ENCODE data around the gene IKZF2. TPM values are rescaled to one million over a fixed set of nuclear protein-coding genes. Genes with fewer than 3 reads are reported as not detected.

The IKZF2 gene
- 10 to 100 TPM; 16.2 to 26.5 TPM for total RNA-seq

- Histone ChIP-seq H3K4me3 (peak within 1 kb of the TSS; percentile 97), H3K9me3 (no peaks in the 10 kb centered on the region), H3K27me3 (replicated peaks; ENCODE audit: insufficient read depth) (no peaks in the 10 kb centered on the region), H3K4me1 (ENCODE audit: control insufficient read depth in 1 of 2, low read depth in 2 of 2) (peaks cover 7 to 40% of the 10 kb centered on the region in 2 donors), H3K36me3 (no peaks in the 10 kb centered on the region), H3K27ac (peak within 1 kb of the TSS; percentile 95 to 97)
- peak; percentile 33 for DNase-seq (ENCODE audit: low spot score)
- TF ChIP-seq CTCF (IDR thresholded peaks at IDR 0.05), result no peak
- ATAC-seq (ENCODE audit: insufficient number of reproducible peaks, low FRiP score, low read depth), result peak; percentile 83
Measured at GRCh38 chr2:213151437-213152064, at the start of gene IKZF2. IKZF2 (minus strand) TSS chr2:213151612; CDS start chr2:213148629, 2,983 bp downstream.

- TF ChIP-seq CTCF (IDR thresholded peaks at IDR 0.05), result no peak
- DNase-seq (ENCODE audit: low spot score), result no peak
- no peak overlapping the region for H3K27ac ChIP-seq
- no peaks in the 10 kb centered on the region for H3K9me3 ChIP-seq
- H3K4me1 ChIP-seq (ENCODE audit: control insufficient read depth in 1 of 2, low read depth in 2 of 2), result peaks cover 6 to 15% of the 10 kb centered on the region in 2 donors
- no peak for ATAC-seq (ENCODE audit: insufficient number of reproducible peaks, low FRiP score, low read depth)
- no peak overlapping the region for H3K4me3 ChIP-seq
- H3K27me3 ChIP-seq (replicated peaks; ENCODE audit: insufficient read depth), result no peaks in the 10 kb centered on the region
- H3K36me3 ChIP-seq, result no peaks in the 10 kb centered on the region
Measured at GRCh38 chr2:213199871-213200270, 48.5 kb upstream of the IKZF2 start.

GRCh38 chr2:213189001-213189899 lies 37.8 kb upstream of the IKZF2 start:
- ATAC-seq (ENCODE audit: insufficient number of reproducible peaks, low FRiP score, low read depth), result no peak
- peaks cover 6 to 19% of the 10 kb centered on the region in 2 donors for H3K4me1 ChIP-seq (ENCODE audit: control insufficient read depth in 1 of 2, low read depth in 2 of 2)
- no peak overlapping the region for H3K4me3 ChIP-seq
- no peaks in the 10 kb centered on the region for H3K9me3 ChIP-seq
- no peak overlapping the region for H3K27ac ChIP-seq
- no peak for TF ChIP-seq CTCF (IDR thresholded peaks at IDR 0.05)
- H3K27me3 ChIP-seq (replicated peaks; ENCODE audit: insufficient read depth), result no peaks in the 10 kb centered on the region
- H3K36me3 ChIP-seq, result no peaks in the 10 kb centered on the region
- DNase-seq (ENCODE audit: low spot score), result no peak

GRCh38 chr2:213188533-213188867 lies 37.1 kb upstream of the IKZF2 start:
- no peaks in the 10 kb centered on the region for H3K9me3 ChIP-seq
- TF ChIP-seq CTCF (IDR thresholded peaks at IDR 0.05), result no peak
- ATAC-seq (ENCODE audit: insufficient number of reproducible peaks, low FRiP score, low read depth) (no peak), DNase-seq (ENCODE audit: low spot score) (no peak)
- peaks cover 6 to 19% of the 10 kb centered on the region in 2 donors for H3K4me1 ChIP-seq (ENCODE audit: control insufficient read depth in 1 of 2, low read depth in 2 of 2)
- no peak overlapping the region for H3K4me3 ChIP-seq
- no peaks in the 10 kb centered on the region for H3K27me3 ChIP-seq (replicated peaks; ENCODE audit: insufficient read depth)
- H3K36me3 ChIP-seq, result no peaks in the 10 kb centered on the region
- H3K27ac ChIP-seq, result no peak overlapping the region

GRCh38 chr2:213187833-213188532 lies 36.6 kb upstream of the IKZF2 start:
- no peak for ATAC-seq (ENCODE audit: insufficient number of reproducible peaks, low FRiP score, low read depth)

More at GRCh38 chr2:213187833-213188532, 36.6 kb upstream of the IKZF2 start:
- Histone ChIP-seq H3K27me3 (replicated peaks; ENCODE audit: insufficient read depth) (no peaks in the 10 kb centered on the region), H3K4me3 (no peak overlapping the region), H3K9me3 (no peaks in the 10 kb centered on the region), H3K27ac (no peak overlapping the region), H3K4me1 (ENCODE audit: control insufficient read depth in 1 of 2, low read depth in 2 of 2) (peaks cover 6 to 19% of the 10 kb centered on the region in 2 donors), H3K36me3 (no peaks in the 10 kb centered on the region)
- DNase-seq (ENCODE audit: low spot score), result no peak
- no peak for TF ChIP-seq CTCF (IDR thresholded peaks at IDR 0.05)

Data from thoracic aorta (tissue), 2 donors.